GM12878 (cell line): ENCODE results near the gene AP2A2. TPM values are rescaled to one million over a fixed set of nuclear protein-coding genes. Genes with fewer than 3 reads are reported as not detected.

Experiments
- ATAC-seq: fragments of 200-7000 bp; cut with Tn5 transposase; 3 replicates; pipeline ENCODE4 v1.9.1; 2020; ENCODE audit warnings: mild to moderate bottlenecking, moderate library complexity
- BruUV-seq: library from RNA; stranded (reverse); fragments of 400-500 nt; replicated peaks from 2 replicates; lab custom pipeline; 2021; lab: Mats Ljungman, UMichigan
- CTCF ChIA-PET: fragments of 300-600 bp; sonication (Branson Sonifier 250); formaldehyde crosslinking; extraction: SDS; loops from one replicate; lab custom pipeline; 2021; ENCODE audit warnings: inconsistent platforms; lab: Yijun Ruan, JAX
- POLR2A ChIA-PET: fragments of 350-600 bp; formaldehyde crosslinking; extraction: SDS; loops from one replicate; lab custom pipeline; 2021; ENCODE audit warnings: inconsistent platforms; lab: Charles Lee
- RAD21 ChIA-PET: fragments of 300-600 bp; sonication (Branson Sonifier 250); formaldehyde crosslinking; loops from one replicate; lab custom pipeline; 2023; ENCODE audit warnings: antibody characterized with exemption; ENCODE audit not compliant: unreplicated experiment; lab: Charles Lee
- SMC1A ChIA-PET: fragments of 300-600 bp; sonication (Branson Sonifier 250); formaldehyde crosslinking; loops from one replicate; lab custom pipeline; 2023; ENCODE audit not compliant: unreplicated experiment, uncharacterized antibody; lab: Charles Lee
- DNase-seq: peaks from one replicate; pipeline ENCODE4 v3.0.0-alpha.2; 2011; ENCODE audit warnings: low read depth, low spot score
- FAIRE-seq: peaks from 3 replicates; lab custom pipeline; 2011; peaks lifted over from hg19 to GRCh38; lab: Jason Lieb, UNC
- H2AFZ ChIP-seq: 2 replicates; pipeline ENCODE4 v1.6.0; 2011; ENCODE audit warnings: low read depth, low read length, control low read depth; ENCODE audit not compliant: control insufficient read depth
- H3K27ac ChIP-seq: 2 replicates; pipeline ENCODE4 v1.5.1; 2011; ENCODE audit warnings: control low read depth; ENCODE audit not compliant: control insufficient read depth, insufficient read depth
- H3K27me3 ChIP-seq, 2 experiments: replicated peaks in 1 of 2; 2 replicates each; pipeline versions ENCODE4 v1.6.0 to v1.6.1; 2011; ENCODE audit warnings: low read length in 1 of 2; ENCODE audit not compliant: control insufficient read depth in 2 of 2, insufficient read depth in 2 of 2
- H3K36me3 ChIP-seq, 2 experiments: 2 replicates each; pipeline ENCODE4 v1.5.1; 2011; ENCODE audit warnings: low read length in 1 of 2; ENCODE audit not compliant: control insufficient read depth in 2 of 2, insufficient read depth in 2 of 2
- H3K4me1 ChIP-seq: 2 replicates; pipeline ENCODE4 v1.6.1; 2011; ENCODE audit warnings: mild to moderate bottlenecking, low read length, moderate library complexity, mixed read lengths; ENCODE audit not compliant: control insufficient read depth, insufficient read depth
- H3K4me2 ChIP-seq: 2 replicates; pipeline ENCODE4 v1.6.0; 2011; ENCODE audit warnings: control low read depth; ENCODE audit not compliant: control insufficient read depth, insufficient read depth
- H3K4me3 ChIP-seq: fragments of 200-600 bp; sonication (generic); 2 replicates; pipeline ENCODE4 v1.5.1; 2016
- H3K79me2 ChIP-seq: 2 replicates; pipeline ENCODE4 v1.6.0; 2011; ENCODE audit warnings: low read length; ENCODE audit not compliant: control insufficient read depth, insufficient read depth
- H3K9ac ChIP-seq: 2 replicates; pipeline ENCODE4 v1.8.0; 2011; ENCODE audit warnings: low read length, control low read depth, mixed read lengths; ENCODE audit not compliant: control insufficient read depth, insufficient read depth
- H3K9me3 ChIP-seq: replicated peaks from 3 replicates; pipeline ENCODE4 v1.5.1; 2011; ENCODE audit warnings: mild to moderate bottlenecking, low read length; ENCODE audit not compliant: control insufficient read depth, insufficient read depth
- H4K20me1 ChIP-seq: 2 replicates; pipeline ENCODE4 v1.6.0; 2011; ENCODE audit not compliant: control insufficient read depth, insufficient read depth
- BCL11A ChIP-seq: IDR thresholded peaks from 2 replicates; pipeline ENCODE4 v1.6.1; 2011; ENCODE audit warnings: low read depth, low read length
- CHD1 ChIP-seq: IDR thresholded peaks from 2 replicates; pipeline ENCODE4 v1.6.1; 2012; ENCODE audit warnings: low read depth, low read length, improper control_type of control experiment
- CREB1 ChIP-seq: IDR thresholded peaks from 2 replicates; pipeline ENCODE4 v1.6.1; 2012; ENCODE audit warnings: low read depth, mild to moderate bottlenecking, inconsistent platforms
- ESRRA ChIP-seq: IDR thresholded peaks from 2 replicates; pipeline ENCODE4 v1.6.1; 2012; ENCODE audit warnings: mild to moderate bottlenecking, low read length, improper control_type of control experiment
- HDGF ChIP-seq: fragments of 450-650 bp; IDR thresholded peaks from 2 replicates; pipeline ENCODE4 v1.6.1; 2016; ENCODE audit warnings: antibody characterized with exemption
- MEF2B ChIP-seq: fragments of 450-650 bp; IDR thresholded peaks from 2 replicates; pipeline ENCODE4 v1.6.1; 2018; ENCODE audit warnings: mild to moderate bottlenecking, moderate library complexity; ENCODE audit not compliant: partially characterized antibody, poor library complexity, severe bottlenecking
- MYB ChIP-seq: fragments of 150-350 bp; IDR thresholded peaks from 2 replicates; pipeline ENCODE4 v1.6.1; 2014; ENCODE audit warnings: mild to moderate bottlenecking, low read depth, low read length, borderline replicate concordance
- NFIC ChIP-seq: IDR thresholded peaks from 2 replicates; pipeline ENCODE4 v1.6.1; 2012; ENCODE audit warnings: low read depth, mild to moderate bottlenecking, inconsistent platforms, low read length, moderate library complexity
- NR2C1 ChIP-seq: fragments of 450-650 bp; IDR thresholded peaks from 2 replicates; pipeline ENCODE4 v1.6.1; 2017; ENCODE audit warnings: antibody characterized with exemption, mild to moderate bottlenecking, moderate library complexity
- NR2F1 ChIP-seq: fragments of 450-650 bp; conservative IDR thresholded peaks from 2 replicates; pipeline ENCODE4 v1.6.1; 2017; ENCODE audit warnings: mild to moderate bottlenecking
- PAX5 ChIP-seq: IDR thresholded peaks from 2 replicates; pipeline ENCODE4 v1.6.1; 2011; ENCODE audit warnings: low read depth, low read length, borderline replicate concordance
- RUNX3 ChIP-seq: IDR thresholded peaks from 2 replicates; pipeline ENCODE4 v1.6.1; 2012; ENCODE audit warnings: low read length, inconsistent platforms
- SKIL ChIP-seq: fragments of 450-650 bp; IDR thresholded peaks from 2 replicates; pipeline ENCODE4 v1.6.1; 2017; ENCODE audit warnings: mild to moderate bottlenecking, low read depth, inconsistent platforms; ENCODE audit not compliant: poor library complexity, severe bottlenecking
- SREBF1 ChIP-seq: IDR thresholded peaks from 2 replicates; pipeline ENCODE4 v1.6.1; 2012; ENCODE audit warnings: mild to moderate bottlenecking, low read length
- SRF ChIP-seq, 2 experiments: IDR thresholded peaks; 2 replicates each; pipeline ENCODE4 v1.6.1; 2011; ENCODE audit warnings: low read depth in 2 of 2, low read length in 2 of 2, mild to moderate bottlenecking in 1 of 2, moderate library complexity in 1 of 2
- TCF7 ChIP-seq: IDR thresholded peaks from 2 replicates; pipeline ENCODE4 v1.6.1; 2014; ENCODE audit warnings: antibody characterized with exemption, borderline replicate concordance
- USF2 ChIP-seq: IDR thresholded peaks from 2 replicates; pipeline ENCODE4 v1.6.1; 2011; ENCODE audit warnings: low read depth, low read length, improper control_type of control experiment, borderline replicate concordance
- ZNF24 ChIP-seq: fragments of 450-650 bp; IDR thresholded peaks from 2 replicates; pipeline ENCODE4 v1.6.1; 2017; ENCODE audit warnings: antibody characterized with exemption, mild to moderate bottlenecking
- WGBS: methylation state at CpG from one replicate; pipeline ENCODE4 v1.1.6; 2016; ENCODE audit warnings: low lambda C conversion rate; ENCODE audit not compliant: insufficient replicate concordance, insufficient coverage; ENCODE audit errors: missing lambda C conversion rate; 5-methylcytosine and 5-hydroxymethylcytosine counted together
- in situ Hi-C: fragments of 300-500 bp; cut with MboI; formaldehyde crosslinking; loops from 9 replicates; pipeline ENCODE4 v1.14.3; 2018; ENCODE audit warnings: mixed read lengths
- intact Hi-C: fragments of 100-400 bp; cut with micrococcal nuclease; formaldehyde crosslinking; loops from one replicate; pipeline ENCODE4 v1.14.2; 2022; ENCODE audit not compliant: unreplicated experiment
- polyA plus RNA-seq, 11 experiments: library from polyadenylated mRNA; depleted of rRNA in 4 of 11; unstranded in 6 of 11; stranded (reverse) in 5 of 11; fragments of >200 nt; fragmentation: Nextera tagmentation in 4 of 11; fragmentation: Illumina TruSeq in 1 of 11; extraction: Ambion mirVana in 4 of 11; extraction: Trizol in 1 of 11; gene quantifications; 1 replicate in 1 of 11; 2 replicates in 10 of 11; pipeline versions ENCODE4 v1.2.1 to v1.2.3, GENCODE V29; 2011 to 2016; ENCODE audit warnings: inconsistent platforms in 2 of 11, missing spikeins in 2 of 11, low read depth in 1 of 11
- total RNA-seq, 4 experiments: library from RNA; depleted of rRNA in 3 of 4; stranded (reverse); fragments of >200 nt in 3 of 4; fragmentation: Illumina TruSeq in 1 of 4; extraction: Trizol in 1 of 4; gene quantifications; 2 replicates each; pipeline versions ENCODE4 v1.2.1 to v1.2.3, GENCODE V29; 2013 to 2021
- TF ChIP-seq, protein P1 (sequence below): IDR thresholded peaks from 2 replicates; pipeline ENCODE4 v1.6.1; 2011; ENCODE audit warnings: mild to moderate bottlenecking, low read depth, low read length, moderate library complexity; ENCODE audit not compliant: insufficient replicate concordance
- TF ChIP-seq, protein P2 (sequence below): IDR thresholded peaks from 2 replicates; pipeline ENCODE4 v1.6.1; 2012; ENCODE audit warnings: low read length, inconsistent platforms

AP2A2 gene
- total and polyA plus RNA-seq, 10 of the 15 experiments (the other 5 are each of a cell fraction or from before 2014, with no cell fraction given): 0.58 to 48.8 (median 18.2) TPM

- BruUV-seq: no TSS peak
- H3K27me3 ChIP-seq: no peaks in the 10 kb centered on the region
- ChIA-PET POLR2A (no interaction called here), RAD21 (no interaction called here), CTCF (no interaction called here), SMC1A (no interaction called here)
- H3K9me3 ChIP-seq: no peaks in the 10 kb centered on the region
- ATAC-seq: peak; percentile 83
- H4K20me1 ChIP-seq: no peaks in the 10 kb centered on the region
- no peak overlapping the region for H3K4me3 ChIP-seq
- intact Hi-C loops: no loop called here
- peaks cover 7 to 18% of the 10 kb centered on the region in 2 experiments; a peak in 3 of 4 replicates for H3K36me3 ChIP-seq
- peaks cover 19% of the 10 kb centered on the region for H3K4me1 ChIP-seq
- H2AFZ ChIP-seq: no peak overlapping the region
- peak; percentile 72 for FAIRE-seq
- in situ Hi-C loops: no loop called here
- peak overlapping the region; percentile 46 for H3K27ac ChIP-seq
- H3K4me2 ChIP-seq: no peak overlapping the region
- no peak overlapping the region; the same call in 1 of the 2 replicates for H3K9ac ChIP-seq
- no peaks in the 10 kb centered on the region for H3K79me2 ChIP-seq
- WGBS: 61% methylated on average over 22 of the region's 22 CpGs
- peak; percentile 48 for DNase-seq
- peak; percentile 48; the same call in 1 of the 2 replicates for TF ChIP-seq NFIC
- TF ChIP-seq HDGF: peak; percentile 43; the same call in 1 of the 2 replicates
- no peak for TF ChIP-seq ESRRA
- peak; percentile 85; the same call in 1 of the 2 replicates for TF ChIP-seq PAX5
- TF ChIP-seq, protein P1, sequence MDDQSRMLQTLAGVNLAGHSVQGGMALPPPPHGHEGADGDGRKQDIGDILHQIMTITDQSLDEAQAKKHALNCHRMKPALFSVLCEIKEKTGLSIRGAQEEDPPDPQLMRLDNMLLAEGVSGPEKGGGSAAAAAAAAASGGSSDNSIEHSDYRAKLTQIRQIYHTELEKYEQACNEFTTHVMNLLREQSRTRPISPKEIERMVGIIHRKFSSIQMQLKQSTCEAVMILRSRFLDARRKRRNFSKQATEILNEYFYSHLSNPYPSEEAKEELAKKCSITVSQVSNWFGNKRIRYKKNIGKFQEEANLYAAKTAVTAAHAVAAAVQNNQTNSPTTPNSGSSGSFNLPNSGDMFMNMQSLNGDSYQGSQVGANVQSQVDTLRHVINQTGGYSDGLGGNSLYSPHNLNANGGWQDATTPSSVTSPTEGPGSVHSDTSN: peak; percentile 1
- no peak for TF ChIP-seq SRF (IDR thresholded peaks at IDR 0.05; ENCODE audit: low read depth in 2 of 2, low read length in 2 of 2)
- peak; percentile 41; the same call in 1 of the 2 replicates for TF ChIP-seq NR2C1
- TF ChIP-seq CREB1: peak; percentile 85
- no peak for TF ChIP-seq CHD1
- TF ChIP-seq MYB: no peak
- TF ChIP-seq TCF7: no peak
- TF ChIP-seq, protein P2, sequence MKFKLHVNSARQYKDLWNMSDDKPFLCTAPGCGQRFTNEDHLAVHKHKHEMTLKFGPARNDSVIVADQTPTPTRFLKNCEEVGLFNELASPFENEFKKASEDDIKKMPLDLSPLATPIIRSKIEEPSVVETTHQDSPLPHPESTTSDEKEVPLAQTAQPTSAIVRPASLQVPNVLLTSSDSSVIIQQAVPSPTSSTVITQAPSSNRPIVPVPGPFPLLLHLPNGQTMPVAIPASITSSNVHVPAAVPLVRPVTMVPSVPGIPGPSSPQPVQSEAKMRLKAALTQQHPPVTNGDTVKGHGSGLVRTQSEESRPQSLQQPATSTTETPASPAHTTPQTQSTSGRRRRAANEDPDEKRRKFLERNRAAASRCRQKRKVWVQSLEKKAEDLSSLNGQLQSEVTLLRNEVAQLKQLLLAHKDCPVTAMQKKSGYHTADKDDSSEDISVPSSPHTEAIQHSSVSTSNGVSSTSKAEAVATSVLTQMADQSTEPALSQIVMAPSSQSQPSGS: peak; percentile 54; the same call in 1 of the 2 replicates
- no peak for TF ChIP-seq USF2
- TF ChIP-seq SREBF1: no peak
- TF ChIP-seq SKIL: peak; percentile 44
- peak; percentile 84 for TF ChIP-seq NR2F1
- TF ChIP-seq RUNX3: peak; percentile 22; the same call in 1 of the 2 replicates
- peak; percentile 37; the same call in 1 of the 2 replicates for TF ChIP-seq BCL11A
- peak; percentile 37 for TF ChIP-seq MEF2B
- peak; percentile 69; the same call in 1 of the 2 replicates for TF ChIP-seq ZNF24
These were observed 70.2 kb downstream of the AP2A2 start for GRCh38 chr11:995752-996420.
